Liver (tissue), 9 donors: Measurements from ENCODE around the gene ZFP36. TPM values are rescaled to one million over a fixed set of nuclear protein-coding genes. Genes with fewer than 3 reads are reported as not detected.
A peak's percentile ranks its signal among the peaks of the same experiment; 100 is the strongest.

Source experiments
- DNase-seq: peaks from one replicate; pipeline ENCODE4 v3.0.0-alpha.2; 2017; ENCODE audit warnings: low spot score
- H3K27ac ChIP-seq, 2 donors: one replicate each; pipeline ENCODE4 v1.7.0; 2013; ENCODE audit warnings: inconsistent platforms in 2 of 2, low read length in 2 of 2, control low read depth in 1 of 2, low read depth in 1 of 2, mild to moderate bottlenecking in 1 of 2
- H3K27me3 ChIP-seq, 4 donors: one replicate each; pipeline versions ENCODE4 v1.6.1 to v1.7.0; 2013; ENCODE audit warnings: low read length in 3 of 4, inconsistent platforms in 1 of 4, mild to moderate bottlenecking in 1 of 4, moderate library complexity in 1 of 4; ENCODE audit not compliant: control insufficient read depth in 4 of 4, insufficient read depth in 4 of 4
- H3K36me3 ChIP-seq, 4 donors: one replicate each; pipeline versions ENCODE4 v1.6.1 to v1.7.0; 2013; ENCODE audit warnings: low read length in 3 of 4, mild to moderate bottlenecking in 3 of 4, low read depth in 1 of 4, moderate library complexity in 1 of 4; ENCODE audit not compliant: control insufficient read depth in 4 of 4, insufficient read depth in 3 of 4
- H3K4me1 ChIP-seq, 4 donors: one replicate each; pipeline versions ENCODE4 v1.6.1 to v1.7.0; 2013; ENCODE audit warnings: low read length in 3 of 4, mild to moderate bottlenecking in 3 of 4, moderate library complexity in 1 of 4; ENCODE audit not compliant: control insufficient read depth in 4 of 4, insufficient read depth in 4 of 4
- H3K4me3 ChIP-seq, 3 donors: one replicate each; pipeline versions ENCODE4 v1.6.1 to v1.7.0; 2013; ENCODE audit warnings: low read length in 3 of 3, control low read depth in 1 of 3, low read depth in 1 of 3, mild to moderate bottlenecking in 1 of 3
- H3K9ac ChIP-seq, 2 donors: one replicate each; pipeline ENCODE4 v1.7.0; 2013; ENCODE audit warnings: low read length in 2 of 2, mild to moderate bottlenecking in 2 of 2, moderate library complexity in 2 of 2, control low read depth in 1 of 2, low read depth in 1 of 2
- H3K9me3 ChIP-seq, 4 donors: one replicate each; pipeline versions ENCODE4 v1.6.1 to v1.7.0; 2013; ENCODE audit warnings: low read length in 3 of 4; ENCODE audit not compliant: control insufficient read depth in 4 of 4
- ATF3 ChIP-seq: IDR thresholded peaks from 2 replicates; pipeline ENCODE4 v1.6.1; 2016; ENCODE audit warnings: antibody characterized with exemption
- EGR1 ChIP-seq, 2 donors: IDR thresholded peaks; 2 replicates each; pipeline ENCODE4 v1.6.1; 2016 to 2018; ENCODE audit warnings: antibody characterized with exemption in 2 of 2, low read depth in 2 of 2
- FOXA1 ChIP-seq: IDR thresholded peaks from 2 replicates; pipeline ENCODE4 v1.6.1; 2016; ENCODE audit warnings: antibody characterized with exemption
- FOXA2 ChIP-seq: IDR thresholded peaks from 2 replicates; pipeline ENCODE4 v1.6.1; 2016; ENCODE audit warnings: antibody characterized with exemption
- GABPA ChIP-seq, 2 donors: IDR thresholded peaks in 1 of 2; conservative IDR thresholded peaks in 1 of 2; 2 replicates each; pipeline ENCODE4 v1.6.1; 2016; ENCODE audit warnings: antibody characterized with exemption in 2 of 2, mild to moderate bottlenecking in 1 of 2, moderate library complexity in 1 of 2
- HNF4A ChIP-seq, 2 donors: conservative IDR thresholded peaks; 2 replicates each; pipeline ENCODE4 v1.6.1; 2016; ENCODE audit warnings: antibody characterized with exemption in 2 of 2, mild to moderate bottlenecking in 2 of 2
- HNF4G ChIP-seq: IDR thresholded peaks from 2 replicates; pipeline ENCODE4 v1.6.1; 2016; ENCODE audit warnings: antibody characterized with exemption
- JUND ChIP-seq, 2 donors: IDR thresholded peaks; 2 replicates each; pipeline ENCODE4 v1.6.1; 2016; ENCODE audit warnings: antibody characterized with exemption in 2 of 2
- NR2F2 ChIP-seq: IDR thresholded peaks from 2 replicates; pipeline ENCODE4 v1.6.1; 2016; ENCODE audit warnings: antibody characterized with exemption
- RAD21 ChIP-seq, 2 donors: IDR thresholded peaks; 2 replicates each; pipeline ENCODE4 v1.6.1; 2016; ENCODE audit warnings: antibody characterized with exemption in 2 of 2, mild to moderate bottlenecking in 2 of 2
- RXRA ChIP-seq, 2 donors: IDR thresholded peaks; 2 replicates each; pipeline ENCODE4 v1.6.1; 2017 to 2018; ENCODE audit warnings: antibody characterized with exemption in 2 of 2, mild to moderate bottlenecking in 1 of 2
- SP1 ChIP-seq: IDR thresholded peaks from 2 replicates; pipeline ENCODE4 v1.6.1; 2018; ENCODE audit warnings: antibody characterized with exemption, mild to moderate bottlenecking
- TAF1 ChIP-seq: conservative IDR thresholded peaks from 2 replicates; pipeline ENCODE4 v1.6.1; 2016; ENCODE audit warnings: antibody characterized with exemption, mild to moderate bottlenecking
- YY1 ChIP-seq: IDR thresholded peaks from 2 replicates; pipeline ENCODE4 v1.6.1; 2016; ENCODE audit warnings: antibody characterized with exemption, mild to moderate bottlenecking
- ZBTB33 ChIP-seq: IDR thresholded peaks from 2 replicates; pipeline ENCODE4 v1.6.1; 2016; ENCODE audit warnings: antibody characterized with exemption
- WGBS: extraction: QIAGEN DNeasy Blood & Tissue Kit; methylation state at CpG from one replicate; pipeline ENCODE4 v1.1.7; 2013; 5-methylcytosine and 5-hydroxymethylcytosine counted together
- polyA plus RNA-seq, 2 donors: library from polyadenylated mRNA; stranded (reverse) in 1 of 2; unstranded in 1 of 2; fragments of 200-250 nt in 1 of 2; fragments of >200 nt in 1 of 2; fragmentation: Nextera tagmentation in 1 of 2; extraction: Ambion mirVana in 1 of 2; gene quantifications; one replicate each; pipeline versions ENCODE4 v1.2.1 to v1.2.3, GENCODE V29; 2013 to 2015
- total RNA-seq, 2 donors: library from RNA; depleted of rRNA; stranded (reverse); fragments of >200 nt; gene quantifications; one replicate each; pipeline ENCODE4 v1.2.3, GENCODE V29; 2014
- TF ChIP-seq, protein P1 (sequence below): IDR thresholded peaks from 2 replicates; pipeline ENCODE4 v1.6.1; 2016; ENCODE audit warnings: antibody characterized with exemption, mild to moderate bottlenecking
- TF ChIP-seq, protein P2 (sequence below): fragments of 150-350 bp; IDR thresholded peaks from 2 replicates; pipeline ENCODE4 v1.5.1; 2017; ENCODE audit warnings: improper control_type of control experiment, low read depth, low read length; ENCODE audit not compliant: missing input control
- TF ChIP-seq, protein P3 (sequence below): IDR thresholded peaks from 2 replicates; pipeline ENCODE4 v1.6.1; 2016; ENCODE audit warnings: antibody characterized with exemption
- donor health status: healthy.
- donor health status: healthy.
- donor health status: healthy.
- donor health status: healthy.
- donor health status: healthy.

ZFP36 gene
- total and polyA plus RNA-seq, 4 donors: 3.6 to 91.9 (median 35.5) TPM

DNA sequence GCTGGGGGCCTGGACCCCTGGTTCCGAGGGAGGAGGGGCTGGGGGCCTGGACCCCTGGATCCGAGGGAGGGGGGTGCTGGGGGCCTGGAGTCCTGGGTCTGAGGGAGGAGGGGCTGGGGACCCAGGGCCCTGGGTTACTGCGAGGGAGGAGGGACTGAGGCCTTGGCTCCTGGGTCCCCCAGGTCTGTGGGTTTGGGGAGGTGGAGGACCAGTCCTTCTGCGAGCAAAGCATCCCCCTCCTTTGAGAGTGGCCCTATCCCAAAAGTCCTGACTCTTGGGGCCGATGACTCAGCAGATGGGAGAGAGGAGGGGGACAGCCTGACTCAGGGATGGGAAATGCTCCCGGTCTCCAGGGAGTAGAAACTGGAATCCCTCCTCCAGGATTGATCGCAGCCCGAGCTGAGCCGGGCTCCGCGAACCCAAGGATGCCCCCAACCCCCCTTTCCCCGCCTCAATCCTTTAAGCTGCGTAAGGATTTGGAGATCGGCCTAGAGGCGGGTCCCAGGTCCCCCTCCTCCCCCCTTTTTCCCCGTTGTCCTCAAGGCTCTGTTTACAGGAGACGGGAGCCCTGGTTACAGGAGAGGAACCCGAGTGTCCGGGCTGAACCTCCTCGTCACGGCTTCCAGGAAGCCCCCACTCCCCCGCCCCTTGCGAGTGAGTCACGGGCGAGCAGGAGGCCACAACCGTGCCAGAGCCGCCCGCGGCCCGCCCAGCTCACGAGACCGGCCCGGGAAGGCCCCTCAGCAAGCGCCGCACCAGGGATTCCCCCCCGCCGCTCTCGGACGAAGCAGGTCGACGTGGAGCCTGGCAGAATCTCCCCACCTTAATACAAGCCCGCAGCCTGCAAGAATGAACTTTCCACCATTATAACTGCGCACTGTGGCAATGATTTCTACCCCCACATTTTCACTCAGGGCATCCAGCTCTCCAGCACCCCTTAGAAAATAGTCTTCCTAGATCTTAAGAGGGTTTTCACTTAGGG lies 3.0 kb upstream of the ZFP36 start:
- no peaks in the 10 kb centered on the region for H3K27me3 ChIP-seq
- TF ChIP-seq TAF1 (no peak), HNF4G (no peak), RXRA (IDR thresholded peaks at IDR 0.05) (peak in 1 of 2 donors; percentile 42), FOXA1 (no peak), YY1 (no peak), ZBTB33 (no peak), JUND (IDR thresholded peaks at IDR 0.05) (peak; percentile 90 to 94), EGR1 (IDR thresholded peaks at IDR 0.05; ENCODE audit: low read depth in 2 of 2) (peak in 1 of 2 donors; percentile 30), FOXA2 (no peak), NR2F2 (no peak), ATF3 (no peak), HNF4A (conservative IDR thresholded peaks at IDR 0.05) (no peak), RAD21 (IDR thresholded peaks at IDR 0.05) (no peak), SP1 (peak; percentile 70), GABPA (IDR thresholded peaks at IDR 0.05 in 1 of 2, conservative IDR thresholded peaks at IDR 0.05 in 1 of 2) (no peak)
- TF ChIP-seq, protein P1, sequence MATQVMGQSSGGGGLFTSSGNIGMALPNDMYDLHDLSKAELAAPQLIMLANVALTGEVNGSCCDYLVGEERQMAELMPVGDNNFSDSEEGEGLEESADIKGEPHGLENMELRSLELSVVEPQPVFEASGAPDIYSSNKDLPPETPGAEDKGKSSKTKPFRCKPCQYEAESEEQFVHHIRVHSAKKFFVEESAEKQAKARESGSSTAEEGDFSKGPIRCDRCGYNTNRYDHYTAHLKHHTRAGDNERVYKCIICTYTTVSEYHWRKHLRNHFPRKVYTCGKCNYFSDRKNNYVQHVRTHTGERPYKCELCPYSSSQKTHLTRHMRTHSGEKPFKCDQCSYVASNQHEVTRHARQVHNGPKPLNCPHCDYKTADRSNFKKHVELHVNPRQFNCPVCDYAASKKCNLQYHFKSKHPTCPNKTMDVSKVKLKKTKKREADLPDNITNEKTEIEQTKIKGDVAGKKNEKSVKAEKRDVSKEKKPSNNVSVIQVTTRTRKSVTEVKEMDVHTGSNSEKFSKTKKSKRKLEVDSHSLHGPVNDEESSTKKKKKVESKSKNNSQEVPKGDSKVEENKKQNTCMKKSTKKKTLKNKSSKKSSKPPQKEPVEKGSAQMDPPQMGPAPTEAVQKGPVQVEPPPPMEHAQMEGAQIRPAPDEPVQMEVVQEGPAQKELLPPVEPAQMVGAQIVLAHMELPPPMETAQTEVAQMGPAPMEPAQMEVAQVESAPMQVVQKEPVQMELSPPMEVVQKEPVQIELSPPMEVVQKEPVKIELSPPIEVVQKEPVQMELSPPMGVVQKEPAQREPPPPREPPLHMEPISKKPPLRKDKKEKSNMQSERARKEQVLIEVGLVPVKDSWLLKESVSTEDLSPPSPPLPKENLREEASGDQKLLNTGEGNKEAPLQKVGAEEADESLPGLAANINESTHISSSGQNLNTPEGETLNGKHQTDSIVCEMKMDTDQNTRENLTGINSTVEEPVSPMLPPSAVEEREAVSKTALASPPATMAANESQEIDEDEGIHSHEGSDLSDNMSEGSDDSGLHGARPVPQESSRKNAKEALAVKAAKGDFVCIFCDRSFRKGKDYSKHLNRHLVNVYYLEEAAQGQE: peak; percentile 45
- TF ChIP-seq, protein P2, sequence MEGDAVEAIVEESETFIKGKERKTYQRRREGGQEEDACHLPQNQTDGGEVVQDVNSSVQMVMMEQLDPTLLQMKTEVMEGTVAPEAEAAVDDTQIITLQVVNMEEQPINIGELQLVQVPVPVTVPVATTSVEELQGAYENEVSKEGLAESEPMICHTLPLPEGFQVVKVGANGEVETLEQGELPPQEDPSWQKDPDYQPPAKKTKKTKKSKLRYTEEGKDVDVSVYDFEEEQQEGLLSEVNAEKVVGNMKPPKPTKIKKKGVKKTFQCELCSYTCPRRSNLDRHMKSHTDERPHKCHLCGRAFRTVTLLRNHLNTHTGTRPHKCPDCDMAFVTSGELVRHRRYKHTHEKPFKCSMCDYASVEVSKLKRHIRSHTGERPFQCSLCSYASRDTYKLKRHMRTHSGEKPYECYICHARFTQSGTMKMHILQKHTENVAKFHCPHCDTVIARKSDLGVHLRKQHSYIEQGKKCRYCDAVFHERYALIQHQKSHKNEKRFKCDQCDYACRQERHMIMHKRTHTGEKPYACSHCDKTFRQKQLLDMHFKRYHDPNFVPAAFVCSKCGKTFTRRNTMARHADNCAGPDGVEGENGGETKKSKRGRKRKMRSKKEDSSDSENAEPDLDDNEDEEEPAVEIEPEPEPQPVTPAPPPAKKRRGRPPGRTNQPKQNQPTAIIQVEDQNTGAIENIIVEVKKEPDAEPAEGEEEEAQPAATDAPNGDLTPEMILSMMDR: no peak
- TF ChIP-seq, protein P3, sequence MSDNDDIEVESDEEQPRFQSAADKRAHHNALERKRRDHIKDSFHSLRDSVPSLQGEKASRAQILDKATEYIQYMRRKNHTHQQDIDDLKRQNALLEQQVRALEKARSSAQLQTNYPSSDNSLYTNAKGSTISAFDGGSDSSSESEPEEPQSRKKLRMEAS: peak; percentile 31
- H3K4me3 ChIP-seq: peak overlapping the region; percentile 20 to 36 (median 35)
- peaks cover 0 to 9% (median 0%) of the 10 kb centered on the region in 4 donors for H3K36me3 ChIP-seq
- WGBS: 46% methylated on average over 43 of the region's 43 CpGs
- H3K9me3 ChIP-seq: no peaks in the 10 kb centered on the region
- peak overlapping the region; percentile 96 to 98 for H3K27ac ChIP-seq
- H3K4me1 ChIP-seq: peaks cover 12 to 29% (median 21%) of the 10 kb centered on the region in 4 donors
- peak overlapping the region; percentile 74 to 75 for H3K9ac ChIP-seq
- DNase-seq: peak; percentile 68
